ENCODE measurements around the gene NYAP2.

Gene NYAP2

GRCh38 chr2:225487878-225488416 lies 88.4 kb downstream of the NYAP2 start:
- no peak for DNase-seq

- DNase-seq, result no peak
Measured at GRCh38 chr2:225488743-225489142, 89.2 kb downstream of the NYAP2 start.

- no peak for DNase-seq
Measured at GRCh38 chr2:225493420-225494099, 94.0 kb downstream of the NYAP2 start.

GRCh38 chr2:225494100-225494459 lies 94.6 kb downstream of the NYAP2 start:
- DNase-seq, result no peak

- DNase-seq, result no peak
Measured at GRCh38 chr2:225495706-225496105, 96.2 kb downstream of the NYAP2 start.

- no peak for DNase-seq
Measured at GRCh38 chr2:225496568-225496967, 97.1 kb downstream of the NYAP2 start.

GRCh38 chr2:225497166-225497565 lies 97.7 kb downstream of the NYAP2 start:
- DNase-seq, result no peak

- no peak for DNase-seq
Measured at GRCh38 chr2:225501022-225501421, 101.5 kb downstream of the NYAP2 start.

- DNase-seq, result no peak
Measured at GRCh38 chr2:225502971-225503370, 103.5 kb downstream of the NYAP2 start.

GRCh38 chr2:225510796-225511195 lies 111.3 kb downstream of the NYAP2 start:
- DNase-seq, result no peak

GRCh38 chr2:225512469-225512868 lies 113.0 kb downstream of the NYAP2 start:
- DNase-seq, result no peak

GRCh38 chr2:225512876-225513540 lies 113.5 kb downstream of the NYAP2 start:
- DNase-seq, result no peak

GRCh38 chr2:225515033-225515432 lies 115.5 kb downstream of the NYAP2 start:
- DNase-seq, result no peak

GRCh38 chr2:225526760-225527390 lies 127.4 kb downstream of the NYAP2 start:
- DNase-seq, result no peak

GRCh38 chr2:225531559-225531958 lies 132.0 kb downstream of the NYAP2 start:
- no peak for DNase-seq

GRCh38 chr2:225532096-225532495 lies 132.6 kb downstream of the NYAP2 start:
- DNase-seq, result no peak

GRCh38 chr2:225534037-225534436 lies 134.5 kb downstream of the NYAP2 start:
- DNase-seq, result no peak

- no peak for DNase-seq
Measured at GRCh38 chr2:225534697-225535096, 135.2 kb downstream of the NYAP2 start.

- DNase-seq, result no peak
Measured at GRCh38 chr2:225536036-225536435, 136.5 kb downstream of the NYAP2 start.

- DNase-seq, result no peak
Measured at GRCh38 chr2:225543626-225544025, 144.1 kb downstream of the NYAP2 start.

- DNase-seq, result no peak
Measured at GRCh38 chr2:225556461-225556860, 157.0 kb downstream of the NYAP2 start.

- DNase-seq, result no peak
Measured at GRCh38 chr2:225558399-225559071, 159.0 kb downstream of the NYAP2 start.

- DNase-seq, result no peak
Measured at GRCh38 chr2:225559072-225559415, 159.5 kb downstream of the NYAP2 start.

- no peak for DNase-seq
Measured at GRCh38 chr2:225566798-225567197, 167.3 kb downstream of the NYAP2 start.
